Stimulated activated CD8-positive, alpha-beta memory T cell treated with anti-CD3 and anti-CD28 coated beads, Interleukin-7, amount 100 ng/mL, for 1 hour (primary cell): ENCODE results near the gene TBCK.
"Not testable (repeated sequence)": the region's sequence is repeated elsewhere in the genome, so short reads cannot be mapped to it uniquely, and the experiment has no call there.

Source experiments
- DNase-seq, 2 donors: peaks; one replicate each; pipeline ENCODE4 v3.0.0-alpha.2; 2020; ENCODE audit warnings: low read depth in 2 of 2

TBCK gene

DNA sequence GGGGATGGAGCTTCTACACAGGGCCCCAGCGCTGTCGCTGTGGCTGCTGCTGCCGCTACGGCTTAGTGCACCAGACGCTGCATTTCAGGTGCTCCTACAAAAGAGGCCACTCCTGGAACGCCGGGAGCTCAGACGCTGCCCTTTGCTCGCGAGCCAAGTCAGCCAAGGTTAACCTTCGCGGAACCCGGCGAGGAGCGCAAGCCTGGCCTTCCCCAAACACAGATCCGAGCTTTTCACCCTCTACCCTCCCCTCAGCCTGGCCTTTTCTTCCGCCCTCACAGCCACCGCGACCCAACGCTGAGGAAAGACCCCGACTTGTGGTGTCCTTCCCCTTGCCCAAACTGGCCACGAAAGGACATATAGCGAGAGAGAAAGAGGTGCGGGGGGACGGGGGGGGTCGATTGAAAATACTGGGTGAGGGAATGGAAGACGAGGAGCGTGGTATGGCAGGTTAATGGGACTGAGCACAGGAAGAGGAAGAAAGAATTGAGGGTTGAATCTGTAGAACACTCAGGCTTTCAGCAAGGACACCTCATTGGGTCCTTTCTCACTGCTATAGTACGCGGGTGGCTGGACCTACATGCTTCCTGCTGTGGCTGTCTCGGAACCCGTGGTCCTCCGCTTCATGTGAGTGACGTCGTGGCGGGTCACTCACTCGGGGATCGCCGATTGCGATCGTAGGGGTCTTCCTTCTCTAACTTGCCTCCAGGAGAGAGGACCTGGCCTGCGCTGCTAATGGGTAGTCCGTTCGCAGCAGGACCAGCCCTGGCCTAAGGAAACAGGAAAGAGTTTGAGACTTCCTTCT lies at the start of gene TBCK, which contains the start of gene AIMP1:
TSS of gene TBCK (minus strand) at position 242 of the 805 bp plus-strand sequence. CDS start 7,249 bp downstream, outside the sequence.
TSS of gene AIMP1 (plus strand) at position 583 of the 805 bp plus-strand sequence. CDS start 8,460 bp downstream, outside the sequence.
- peak; percentile 72 for DNase-seq

DNA sequence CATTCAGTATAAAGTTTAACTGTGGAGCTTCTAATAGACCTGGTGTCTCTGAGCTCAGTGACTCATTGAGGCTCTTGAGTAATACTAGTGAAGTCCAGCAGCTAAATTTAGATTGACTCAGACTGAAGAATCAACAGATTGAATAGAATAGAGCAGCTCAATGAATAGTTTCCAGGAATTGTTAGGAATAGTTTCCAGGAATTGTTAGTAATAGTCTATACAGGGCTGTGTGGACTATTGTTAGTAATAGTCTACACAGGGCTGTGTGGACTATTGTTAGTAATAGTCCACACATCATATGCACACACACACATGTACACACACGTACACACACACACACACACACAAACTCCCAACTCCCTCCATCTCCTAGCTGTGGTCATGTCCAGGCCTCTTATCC lies 49.6 kb upstream of the TBCK start:
- no peak for DNase-seq

DNA sequence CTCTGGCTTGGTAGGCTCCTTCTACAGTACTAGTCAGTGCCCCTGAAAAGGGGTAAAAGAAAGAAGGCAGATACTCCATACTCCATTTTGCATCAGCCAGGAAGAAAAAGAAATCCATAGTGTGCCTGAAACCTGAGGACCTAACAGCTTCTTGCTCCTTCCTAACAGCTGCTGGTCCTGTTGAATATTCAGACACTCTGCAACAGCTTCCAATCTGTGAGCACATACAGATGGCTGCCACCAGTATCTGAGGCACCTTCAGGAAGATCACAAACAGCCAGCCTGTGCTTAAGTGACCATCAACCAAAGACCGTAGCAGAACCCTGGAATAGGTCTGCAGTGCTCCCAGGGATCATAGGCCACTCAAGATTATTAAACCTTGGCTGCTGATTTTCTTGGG lies 48.3 kb upstream of the TBCK start:
- no peak for DNase-seq

DNA sequence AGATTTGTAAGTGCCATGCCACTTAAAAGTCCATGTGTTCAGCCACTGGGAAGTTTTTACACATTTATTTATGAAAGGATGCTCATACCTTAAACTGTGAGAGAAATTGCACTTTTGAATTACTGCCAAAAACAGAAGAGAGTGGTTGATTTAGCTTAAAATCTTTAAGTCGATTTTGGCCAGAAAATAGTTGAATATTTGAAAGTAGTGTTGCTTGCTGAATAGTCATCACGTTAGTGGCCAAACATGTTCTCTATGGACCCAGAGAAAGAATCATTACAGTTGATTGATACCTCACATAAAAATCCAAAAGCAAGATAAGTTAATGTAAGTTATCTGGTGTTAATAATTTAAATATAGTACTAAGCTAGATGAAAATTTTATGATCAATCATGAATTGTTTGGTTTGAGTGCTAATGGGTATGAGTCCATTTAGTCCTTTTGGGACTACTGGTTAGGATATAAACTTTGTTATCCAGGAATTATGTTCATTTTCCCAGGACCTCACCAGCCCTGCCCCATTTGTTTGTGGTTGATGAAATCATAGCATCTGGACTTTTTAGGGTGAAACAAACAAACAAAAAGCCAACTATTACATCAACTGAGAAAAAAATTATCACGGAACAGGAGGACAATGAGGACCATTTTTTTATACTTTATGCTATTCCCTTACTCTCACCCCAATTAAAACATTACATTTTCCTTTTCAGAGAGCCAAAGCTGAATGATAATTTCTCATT lies 46.2 kb upstream of the TBCK start:
- no peak for DNase-seq

DNA sequence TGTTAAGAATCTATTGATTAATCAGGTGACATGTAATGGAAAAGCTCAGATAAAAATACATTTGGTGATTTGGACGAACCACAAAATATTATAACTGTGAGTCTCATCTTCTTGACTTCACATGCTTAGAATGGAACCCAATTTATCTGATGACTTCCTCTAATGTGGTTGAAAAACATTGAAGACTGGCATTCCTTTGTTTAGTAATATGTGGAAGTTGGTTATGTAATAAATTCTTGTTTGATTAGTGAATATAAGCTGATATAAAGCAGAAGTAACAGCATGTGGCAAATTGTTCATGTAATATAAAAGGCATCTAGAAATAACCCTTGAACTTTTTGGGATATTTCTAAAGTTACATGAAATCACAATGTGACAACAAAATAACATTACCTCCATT lies 42.9 kb upstream of the TBCK start:
- no peak for DNase-seq

DNA sequence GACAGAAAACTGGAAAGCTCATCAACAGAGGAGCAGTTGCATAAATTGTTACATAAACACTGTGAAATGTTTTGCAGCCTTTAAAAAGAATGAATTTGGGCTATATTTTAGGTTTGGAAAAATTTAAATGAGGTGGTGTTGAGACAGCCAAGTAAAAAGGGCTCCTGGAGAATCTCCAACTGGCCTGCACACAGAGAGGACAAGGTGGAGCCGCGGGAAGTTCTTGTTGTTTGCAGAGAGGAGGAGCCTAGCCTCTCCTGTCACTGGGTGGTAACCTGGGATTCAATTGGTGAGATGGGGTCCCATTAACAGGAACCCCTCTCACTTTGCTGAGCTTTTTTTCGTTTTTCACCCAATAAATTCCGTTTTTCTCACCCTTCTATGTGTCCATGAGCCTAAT lies 39.2 kb upstream of the TBCK start:
- DNase-seq = no peak

DNA sequence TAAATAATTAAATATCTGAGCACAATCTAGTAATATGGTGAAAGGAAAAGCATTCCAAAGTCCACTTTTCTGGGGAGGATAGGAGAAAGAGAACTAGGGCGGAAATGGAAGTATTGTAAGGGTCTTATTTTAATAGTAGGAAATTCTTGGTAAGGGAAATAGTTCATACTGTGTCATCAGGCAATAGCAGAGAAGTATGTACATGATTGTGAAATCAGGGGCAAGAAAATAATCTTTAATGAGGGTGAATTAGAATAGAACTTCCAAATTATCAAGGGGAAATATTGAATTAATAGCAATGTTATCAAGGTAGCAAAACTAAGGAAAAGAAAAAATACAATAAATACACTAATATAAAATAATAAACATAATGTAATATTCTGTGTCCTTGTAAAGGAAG lies 37.8 kb upstream of the TBCK start:
- DNase-seq = no peak

DNA sequence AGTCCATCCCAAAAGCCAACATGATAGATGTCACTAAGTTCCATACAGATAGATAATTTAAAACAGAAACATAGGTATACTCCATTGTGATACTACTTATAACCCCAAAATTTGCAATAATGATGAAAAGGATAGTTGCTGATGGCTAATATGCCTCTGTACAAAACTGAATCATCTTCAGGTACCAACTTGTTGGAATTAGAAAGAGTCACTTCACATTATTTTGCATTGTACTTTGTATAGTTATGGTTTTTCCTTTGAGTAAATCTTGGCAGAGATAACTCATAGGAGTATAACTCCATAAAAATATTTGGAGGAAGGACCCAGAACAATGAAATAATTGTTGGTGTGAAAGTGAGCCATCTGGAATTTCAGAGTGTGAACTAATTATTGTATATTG lies 35.0 kb upstream of the TBCK start:
- no peak for DNase-seq

DNA sequence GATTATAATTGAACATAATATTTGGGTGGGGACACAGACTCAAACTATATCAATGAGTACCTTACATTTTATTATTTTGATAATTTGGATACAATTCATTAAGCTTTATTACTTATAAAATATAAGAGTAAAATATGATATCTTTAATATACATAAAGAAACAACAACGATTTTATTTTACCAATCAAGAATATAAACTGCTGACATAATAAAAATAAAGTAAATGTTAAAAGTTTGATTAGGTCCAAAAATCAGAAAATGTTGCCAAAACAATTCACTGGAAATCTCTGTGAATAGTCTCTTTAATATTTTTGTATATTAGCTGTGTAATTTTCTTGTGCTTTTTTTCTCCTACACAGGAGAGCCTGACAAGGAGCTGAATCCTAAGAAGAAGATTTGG lies 31.2 kb upstream of the TBCK start:
- DNase-seq = no peak

DNA sequence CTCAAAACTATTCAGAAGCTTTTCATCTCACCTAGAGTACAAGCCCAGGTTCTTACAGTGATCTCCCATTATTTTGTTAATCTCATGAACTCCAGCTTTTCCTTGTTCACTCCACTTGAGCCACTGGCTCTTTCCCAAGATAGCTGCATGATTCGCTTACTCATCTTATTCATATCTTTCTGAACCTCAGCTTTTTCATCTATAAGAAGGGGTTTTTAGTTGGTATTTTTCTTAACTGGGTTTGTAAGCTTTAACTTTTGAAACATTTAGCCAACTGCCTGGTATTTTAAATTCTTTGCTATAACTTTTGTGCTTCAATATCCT lies 28.6 kb upstream of the TBCK start:
- no peak for DNase-seq

DNA sequence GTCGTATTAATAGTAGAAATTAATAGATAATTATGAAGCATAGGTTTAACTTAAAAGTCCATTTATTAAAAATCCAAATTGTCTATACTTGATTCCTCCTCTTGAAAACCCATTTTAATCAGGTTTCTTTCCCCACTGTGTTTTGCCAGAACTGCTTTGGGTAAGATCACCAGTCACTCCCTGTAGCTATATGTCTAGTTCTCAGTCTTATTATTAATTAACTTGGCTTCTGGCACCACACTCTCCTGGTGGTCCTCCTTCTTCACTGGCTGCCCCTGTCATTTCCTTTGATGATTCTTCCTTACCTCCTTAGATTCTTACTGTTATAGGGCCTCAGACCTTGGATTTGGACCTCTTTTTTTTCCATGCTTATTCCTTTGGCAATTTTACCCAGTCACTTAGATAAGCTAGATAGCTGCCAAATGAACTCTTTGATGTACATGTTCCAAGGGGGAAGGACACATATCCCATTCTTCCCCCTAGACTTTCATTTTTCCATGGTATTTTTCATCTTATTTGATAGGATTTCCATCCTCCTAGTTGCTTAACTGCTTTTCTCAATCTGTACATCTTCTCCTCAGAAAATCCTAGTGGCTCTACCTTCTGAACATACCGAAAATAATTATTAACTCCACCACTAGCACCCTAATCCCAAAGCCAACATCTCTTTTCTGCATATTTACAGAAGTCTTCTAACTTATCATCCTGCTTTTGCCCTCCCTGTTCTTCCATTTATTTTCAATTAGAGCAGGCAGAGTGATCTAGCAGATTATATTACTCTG lies 28.0 kb upstream of the TBCK start:
- DNase-seq = no peak

DNA sequence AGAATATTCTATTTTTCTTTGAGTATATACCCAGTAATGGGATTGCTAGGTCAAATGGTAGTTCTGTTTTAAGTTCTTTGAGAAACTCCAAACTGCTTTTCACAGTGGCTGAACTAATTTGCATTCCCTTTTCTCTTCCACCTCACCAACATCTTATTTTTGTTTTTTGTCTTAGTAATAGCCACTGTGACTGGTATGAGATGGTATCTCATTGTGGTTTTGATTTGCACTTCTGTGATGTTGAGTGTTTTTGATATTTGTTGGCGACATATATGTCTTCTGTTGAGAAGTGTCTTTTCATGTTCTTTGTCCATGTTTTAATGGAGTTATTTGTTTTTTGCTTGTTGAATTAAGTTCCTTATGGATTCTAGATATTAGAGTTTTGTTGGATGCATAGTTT lies 24.8 kb upstream of the TBCK start:
- DNase-seq = no peak

DNA sequence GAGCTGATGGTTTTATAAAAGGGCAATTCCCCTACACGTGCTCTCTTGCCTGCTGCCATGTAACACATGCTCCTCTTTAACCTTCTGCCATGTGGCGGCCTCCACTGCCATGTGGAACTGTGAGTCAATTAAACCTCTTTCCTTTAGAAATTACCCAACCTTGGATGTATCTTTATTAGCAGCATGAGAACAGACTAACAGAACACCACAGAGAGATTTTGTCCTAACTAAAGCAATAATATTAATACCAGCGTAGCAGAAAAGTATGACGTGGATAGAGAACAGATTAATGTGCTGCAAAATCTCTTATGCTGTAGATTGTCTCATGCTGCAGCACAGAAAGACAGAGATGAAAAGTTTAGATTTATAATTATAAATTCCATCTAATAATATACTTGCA lies 23.4 kb upstream of the TBCK start:
- DNase-seq = no peak

DNA sequence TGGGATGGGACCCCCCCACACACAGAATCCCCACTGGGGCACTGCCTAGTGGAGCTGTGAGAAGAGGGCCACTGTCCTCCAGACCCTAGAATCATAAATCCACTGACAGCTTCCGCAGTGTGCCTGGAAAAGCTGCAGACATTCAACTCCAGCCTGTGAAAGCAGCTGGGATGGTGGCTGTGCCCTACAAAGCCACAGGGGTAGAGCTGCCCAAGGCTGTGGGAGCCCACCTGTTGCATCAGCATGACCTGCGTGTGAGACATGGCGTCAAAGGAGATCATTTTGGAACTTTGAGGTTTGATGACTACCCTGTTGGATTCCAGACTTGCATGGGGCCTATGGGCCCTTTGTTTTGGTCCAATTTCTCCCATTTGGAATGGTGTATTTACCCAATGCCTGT lies 22.7 kb upstream of the TBCK start:
- no peak for DNase-seq

DNA sequence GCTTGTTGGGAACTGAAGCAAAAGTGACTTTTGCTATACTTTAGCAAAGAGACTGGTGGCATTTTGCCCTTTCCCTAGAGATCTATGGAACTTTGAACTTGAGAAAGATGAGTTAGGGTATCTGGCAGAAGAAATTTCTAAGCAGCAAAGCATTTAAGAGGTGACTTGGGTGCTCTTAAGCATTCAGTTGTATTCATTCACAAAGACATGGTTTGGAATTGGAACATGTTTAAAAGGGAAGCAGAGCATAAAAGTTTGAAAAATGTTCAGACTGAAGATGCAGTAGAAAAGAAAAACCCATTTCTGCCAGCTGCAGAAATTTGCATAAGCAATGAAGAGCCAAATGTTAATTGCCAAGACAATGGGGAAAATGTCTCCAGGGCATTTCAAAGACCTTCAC lies 21.9 kb upstream of the TBCK start:
- DNase-seq = no peak

DNA sequence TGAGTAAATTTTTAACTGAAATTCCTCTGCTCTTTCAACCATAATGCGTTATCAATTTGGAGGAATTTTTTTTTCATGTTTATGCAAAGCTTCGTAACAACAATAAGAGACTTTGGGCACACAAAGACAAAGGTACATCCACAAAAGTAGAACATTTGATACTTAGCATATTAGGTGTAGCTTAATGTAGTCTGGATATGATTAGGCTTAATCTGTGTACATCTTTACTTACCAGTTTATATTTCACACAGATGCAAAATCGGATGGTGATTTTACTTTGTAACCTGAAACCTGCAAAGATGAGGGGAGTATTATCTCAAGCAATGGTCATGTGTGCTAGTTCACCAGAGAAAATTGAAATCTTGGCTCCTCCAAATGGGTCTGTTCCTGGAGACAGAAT lies 20.6 kb upstream of the TBCK start:
- no peak for DNase-seq

DNA sequence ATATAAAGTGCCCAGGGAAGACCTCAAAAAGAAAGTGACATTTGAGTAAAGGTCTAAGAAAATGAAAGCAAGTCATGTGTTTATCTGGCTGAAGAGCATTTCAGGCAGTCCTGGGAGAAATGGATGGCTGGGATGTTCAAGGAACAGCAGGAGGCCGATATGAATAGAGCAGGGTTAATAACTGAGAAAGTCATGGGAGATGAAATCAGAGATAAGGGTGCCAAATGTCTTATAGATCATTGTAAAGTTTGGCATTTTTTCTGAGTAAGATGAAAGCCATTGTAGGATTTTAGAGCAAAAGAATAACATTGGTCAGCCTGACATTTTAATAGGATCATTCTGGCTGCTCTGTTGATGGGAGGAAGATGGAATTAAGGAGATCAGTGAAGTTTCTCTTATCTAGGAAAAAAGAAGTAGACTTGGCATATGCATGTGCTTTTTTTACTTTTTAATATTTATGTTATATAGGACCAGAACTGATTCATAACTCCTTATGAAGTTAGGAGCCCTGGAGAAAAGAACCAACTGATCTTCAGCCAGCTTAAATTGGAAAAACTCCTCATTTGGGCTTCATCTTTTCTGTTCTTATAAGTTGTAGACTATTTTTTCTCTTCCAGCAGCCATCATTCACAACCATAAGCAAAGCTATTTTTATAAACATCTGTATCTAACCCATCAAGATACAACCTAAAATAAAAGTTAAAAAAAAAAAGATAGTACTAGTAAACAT lies 18.9 kb upstream of the TBCK start:
- no peak for DNase-seq

DNA sequence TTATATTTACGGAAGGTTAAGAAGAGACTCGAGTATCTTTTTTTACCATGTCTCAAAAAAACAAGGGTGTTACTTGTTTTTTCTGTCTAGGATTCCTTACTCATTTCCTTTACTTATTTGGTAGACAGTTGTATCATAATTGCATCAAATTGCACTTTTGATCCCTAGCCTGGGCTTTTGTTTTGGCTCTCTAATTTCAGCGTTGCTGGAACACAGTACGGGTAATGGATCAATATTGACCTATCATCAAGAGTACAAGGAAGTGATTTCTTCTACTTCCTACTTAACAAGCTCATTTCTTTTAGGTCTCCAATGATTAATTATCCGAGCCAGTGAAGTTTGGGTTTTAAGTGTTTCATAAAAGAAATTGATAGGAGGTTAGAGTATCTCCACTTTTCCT lies 17.2 kb upstream of the TBCK start:
- no peak for DNase-seq

DNA sequence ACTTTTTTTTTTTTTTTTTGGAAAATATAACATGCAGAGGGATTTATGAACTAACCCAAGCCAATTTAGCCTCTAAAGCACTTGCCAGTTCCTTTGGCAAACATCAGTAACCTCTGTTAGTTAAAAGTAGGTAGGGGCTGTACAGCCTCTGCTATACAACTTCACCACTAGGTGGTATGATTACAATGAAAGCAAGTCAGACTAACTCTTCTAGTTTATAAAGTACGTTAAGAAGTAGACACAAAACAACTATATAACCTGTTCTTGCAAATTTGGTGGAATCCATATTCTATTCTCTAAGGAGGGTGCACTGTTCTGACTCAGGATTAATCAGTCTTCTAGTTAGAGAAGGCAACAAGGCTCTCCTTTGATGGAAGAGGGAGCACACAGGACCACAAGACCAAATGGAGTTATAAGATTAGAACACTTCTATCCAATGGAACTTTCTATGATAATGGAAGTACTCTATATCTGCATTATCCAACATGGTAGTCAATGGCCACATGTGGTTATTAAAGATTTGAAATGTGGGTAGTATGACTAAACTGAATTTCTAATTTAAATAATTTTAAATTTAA lies 13.1 kb upstream of the TBCK start:
- no peak for DNase-seq

DNA sequence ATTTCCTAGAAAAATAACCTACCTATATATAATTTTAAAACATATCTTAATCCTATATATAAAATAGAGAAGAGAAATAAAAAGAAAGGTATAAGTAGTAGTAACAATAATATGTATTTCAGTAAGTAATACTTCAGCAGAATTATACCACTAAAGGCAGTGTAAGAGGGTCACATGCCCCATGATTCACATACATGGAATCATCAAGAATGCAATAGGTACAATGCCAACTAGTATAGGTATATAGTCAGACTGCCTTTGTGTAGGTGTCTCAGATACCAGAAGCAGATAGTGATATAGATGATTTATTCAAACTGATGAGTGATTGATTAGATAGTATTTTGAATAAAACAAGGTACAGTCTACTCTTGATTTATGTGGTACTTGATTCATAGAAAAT lies 9.8 kb upstream of the TBCK start:
- DNase-seq = no peak

DNA sequence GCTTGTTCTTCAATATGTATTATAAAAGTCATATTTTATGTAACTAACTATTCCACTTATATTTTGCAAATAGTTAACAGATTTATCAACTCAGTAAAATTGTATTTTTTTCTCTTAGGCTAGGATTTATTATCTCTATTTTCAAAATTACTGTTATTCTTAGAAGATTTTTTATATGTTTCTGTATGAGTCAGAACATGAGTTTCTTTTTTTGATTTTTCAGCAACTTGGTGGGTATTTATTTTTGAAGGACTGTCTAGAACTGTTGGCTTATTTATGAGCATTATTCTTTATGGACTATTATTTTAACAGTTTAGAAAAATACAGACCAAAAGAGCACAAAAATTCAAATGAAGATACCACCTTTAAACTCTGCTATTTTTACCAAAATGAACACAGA lies 7.1 kb upstream of the TBCK start:
- DNase-seq = no peak

DNA sequence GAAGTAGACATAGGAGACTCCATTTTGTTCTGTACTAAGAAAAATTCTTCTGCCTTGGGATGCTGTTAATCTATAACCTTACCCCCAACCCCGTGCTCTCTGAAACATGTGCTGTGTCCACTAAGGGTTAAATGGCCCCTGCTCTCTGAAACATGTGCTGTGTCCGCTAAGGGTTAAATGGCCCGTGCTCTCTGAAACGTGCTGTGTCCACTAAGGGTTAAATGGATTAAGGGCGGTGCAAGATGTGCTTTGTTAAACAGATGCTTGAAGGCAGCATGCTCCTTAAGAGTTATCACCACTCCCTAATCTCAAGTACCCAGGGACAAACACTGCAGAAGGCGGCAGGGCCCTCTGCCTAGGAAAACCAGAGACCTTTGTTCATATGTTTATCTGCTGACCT lies 5.8 kb upstream of the TBCK start:
- DNase-seq = not testable (repeated sequence)
